GM18505 (cell line): ENCODE results near the gene KCNQ1.

ENCODE experiments used
- ATAC-seq: cut with Tn5 transposase; IDR thresholded peaks from one replicate; pipeline ENCODE4 v1.9.1; 2021; ENCODE audit not compliant: unreplicated experiment
- POLR2A ChIP-seq: IDR thresholded peaks from 4 replicates; pipeline ENCODE4 v1.6.1; 2011; ENCODE audit warnings: borderline replicate concordance; ENCODE audit not compliant: insufficient read depth, insufficient read length; ENCODE audit errors: extremely low read depth

Gene KCNQ1

GRCh38 chr11:2507945-2508749, 63.3 kb downstream of the KCNQ1 start:
- ATAC-seq, result no peak
- no peak for TF ChIP-seq POLR2A

GRCh38 chr11:2508793-2509192, 64.0 kb downstream of the KCNQ1 start:
- no peak for ATAC-seq
- no peak for TF ChIP-seq POLR2A

GRCh38 chr11:2509481-2510001, 64.7 kb downstream of the KCNQ1 start:
- no peak for TF ChIP-seq POLR2A
- no peak for ATAC-seq

- no peak for TF ChIP-seq POLR2A
- ATAC-seq, result no peak
These were observed 66.0 kb downstream of the KCNQ1 start for GRCh38 chr11:2510626-2511402.

GRCh38 chr11:2511421-2512369, 66.9 kb downstream of the KCNQ1 start:
- ATAC-seq, result no peak
- no peak for TF ChIP-seq POLR2A

GRCh38 chr11:2512431-2513407, 67.9 kb downstream of the KCNQ1 start:
- TF ChIP-seq POLR2A, result no peak
- ATAC-seq, result no peak

- ATAC-seq, result no peak
- no peak for TF ChIP-seq POLR2A
These were observed 68.6 kb downstream of the KCNQ1 start for GRCh38 chr11:2513441-2513840.

GRCh38 chr11:2515401-2516275, 70.8 kb downstream of the KCNQ1 start:
- no peak for TF ChIP-seq POLR2A
- no peak for ATAC-seq

GRCh38 chr11:2516276-2517015, 71.6 kb downstream of the KCNQ1 start:
- TF ChIP-seq POLR2A, result no peak

GRCh38 chr11:2517016-2517385, 72.2 kb downstream of the KCNQ1 start:
- ATAC-seq, result no peak
- TF ChIP-seq POLR2A, result no peak

More at GRCh38 chr11:2516276-2517015, 71.6 kb downstream of the KCNQ1 start:
- ATAC-seq, result no peak

- ATAC-seq, result no peak
- no peak for TF ChIP-seq POLR2A
These were observed 72.7 kb downstream of the KCNQ1 start for GRCh38 chr11:2517386-2518064.
